HEK293 (cell line): Measurements from ENCODE around the gene MMP15.
A peak's percentile ranks its signal among the peaks of the same experiment; 100 is the strongest.

Source experiments
- CTCF ChIA-PET: fragments of 350-600 bp; formaldehyde crosslinking; extraction: SDS; loops from one replicate; lab custom pipeline; 2021; ENCODE audit warnings: antibody characterized with exemption; lab: Yijun Ruan, JAX
- POLR2A ChIA-PET: fragments of 300-600 bp; formaldehyde crosslinking; extraction: SDS; loops from one replicate; lab custom pipeline; 2020; ENCODE audit warnings: antibody characterized with exemption, inconsistent platforms; lab: Yijun Ruan, JAX
- H3K27ac ChIP-seq: fragments of 200-500 bp; sonication (Bioruptor generic); 2 replicates; pipeline ENCODE4 v1.5.1; 2014; ENCODE audit warnings: low read depth, low read length, control low read depth, inconsistent platforms; ENCODE audit errors: extremely low read depth
- H3K36me3 ChIP-seq, 2 experiments: fragments of 200-500 bp in 1 of 2; sonication (Bioruptor generic) in 1 of 2; 1 replicate in 1 of 2; 2 replicates in 1 of 2; pipeline ENCODE4 v1.5.1; 2014 to 2017; ENCODE audit warnings: inconsistent platforms in 2 of 2, low read length in 2 of 2; ENCODE audit not compliant: control insufficient read depth in 2 of 2, insufficient read depth in 1 of 2
- H3K4me1 ChIP-seq: fragments of 200-500 bp; sonication (Bioruptor generic); 2 replicates; pipeline ENCODE4 v1.5.1; 2014; ENCODE audit warnings: mild to moderate bottlenecking, low read length, inconsistent platforms; ENCODE audit not compliant: control insufficient read depth, insufficient read depth
- H3K4me3 ChIP-seq: 2 replicates; pipeline ENCODE4 v1.5.1; 2011; ENCODE audit warnings: low read depth, mild to moderate bottlenecking, control low read depth, low read length, moderate library complexity
- H3K9me3 ChIP-seq: fragments of 200-500 bp; sonication (Bioruptor generic); 2 replicates; pipeline ENCODE4 v1.5.1; 2014; ENCODE audit warnings: low read depth, low read length, inconsistent platforms; ENCODE audit not compliant: control insufficient read depth, insufficient read depth
- MZF1 ChIP-seq: fragments of 450-650 bp; formaldehyde crosslinking; IDR thresholded peaks from 2 replicates; pipeline ENCODE4 v1.5.1; 2017; ENCODE audit warnings: missing biosample characterization, missing genetic modification characterization, borderline replicate concordance
- PRDM4 ChIP-seq: fragments of 450-650 bp; formaldehyde crosslinking; IDR thresholded peaks from 2 replicates; pipeline ENCODE4 v1.5.1; 2017; ENCODE audit warnings: missing biosample characterization, missing genetic modification characterization
- REST ChIP-seq: fragments of 450-650 bp; formaldehyde crosslinking; IDR thresholded peaks from 2 replicates; pipeline ENCODE4 v1.5.1; 2016; ENCODE audit warnings: missing biosample characterization, missing genetic modification characterization
- SCRT2 ChIP-seq: fragments of 450-650 bp; formaldehyde crosslinking; IDR thresholded peaks from 2 replicates; pipeline ENCODE4 v1.5.1; 2016; ENCODE audit warnings: missing biosample characterization, missing genetic modification characterization
- SP2 ChIP-seq: fragments of 450-650 bp; formaldehyde crosslinking; IDR thresholded peaks from 2 replicates; pipeline ENCODE4 v1.5.1; 2016; ENCODE audit warnings: missing biosample characterization, missing genetic modification characterization
- ZNF16 ChIP-seq: fragments of 450-650 bp; formaldehyde crosslinking; IDR thresholded peaks from 2 replicates; pipeline ENCODE4 v1.5.1; 2016; ENCODE audit warnings: low read depth, missing biosample characterization, missing genetic modification characterization
- ZNF221 ChIP-seq: fragments of 450-650 bp; formaldehyde crosslinking; IDR thresholded peaks from 2 replicates; pipeline ENCODE4 v1.5.1; 2017; ENCODE audit warnings: missing biosample characterization, missing genetic modification characterization, borderline replicate concordance
- ZNF248 ChIP-seq: fragments of 450-650 bp; formaldehyde crosslinking; IDR thresholded peaks from 2 replicates; pipeline ENCODE4 v1.5.1; 2017; ENCODE audit warnings: missing biosample characterization, missing genetic modification characterization
- ZNF335 ChIP-seq: fragments of 450-650 bp; formaldehyde crosslinking; conservative IDR thresholded peaks from 2 replicates; pipeline ENCODE4 v1.5.1; 2016; ENCODE audit warnings: missing biosample characterization, missing genetic modification characterization
- ZNF341 ChIP-seq: fragments of 450-650 bp; formaldehyde crosslinking; IDR thresholded peaks from 2 replicates; pipeline ENCODE4; 2016; ENCODE audit warnings: low read depth, missing biosample characterization, missing genetic modification characterization
- ZNF513 ChIP-seq: fragments of 450-650 bp; IDR thresholded peaks from 2 replicates; pipeline ENCODE4 v1.5.1; 2018; ENCODE audit warnings: missing biosample characterization, missing genetic modification characterization
- ZNF600 ChIP-seq: fragments of 450-650 bp; formaldehyde crosslinking; IDR thresholded peaks from 2 replicates; pipeline ENCODE4 v1.5.1; 2016; ENCODE audit warnings: missing biosample characterization, missing genetic modification characterization
- ZNF645 ChIP-seq: fragments of 450-650 bp; formaldehyde crosslinking; IDR thresholded peaks from 2 replicates; pipeline ENCODE4; 2016; ENCODE audit warnings: missing biosample characterization, missing genetic modification characterization
- ZNF704 ChIP-seq: fragments of 450-650 bp; formaldehyde crosslinking; IDR thresholded peaks from 2 replicates; pipeline ENCODE4 v1.5.1; 2016; ENCODE audit warnings: missing biosample characterization, missing genetic modification characterization
- ZNF785 ChIP-seq: fragments of 450-650 bp; formaldehyde crosslinking; IDR thresholded peaks from 2 replicates; pipeline ENCODE4 v1.5.1; 2016; ENCODE audit warnings: missing biosample characterization, missing genetic modification characterization
- ZSCAN4 ChIP-seq: fragments of 450-650 bp; formaldehyde crosslinking; IDR thresholded peaks from 2 replicates; pipeline ENCODE4 v1.5.1; 2017; ENCODE audit warnings: missing biosample characterization, missing genetic modification characterization

MMP15 gene

GRCh38 chr16:57998992-57999365 is 26.6 kb upstream of the MMP15 start (continued):
- TF ChIP-seq PRDM4 (tag by site-specific recombination) (no peak; the same call in 1 of the 2 replicates), ZSCAN4 (peak; percentile 87), MZF1 (tag by site-specific recombination) (no peak), ZNF248 (no peak), ZNF221 (tag by site-specific recombination) (no peak), ZNF16 (tag by site-specific recombination) (no peak), ZNF785 (tag by site-specific recombination) (peak; percentile 57; the same call in 1 of the 2 replicates), ZNF645 (no peak), ZNF513 (tag by site-specific recombination) (no peak), ZNF704 (no peak), ZNF341 (tag by site-specific recombination) (no peak)

- no peak for TF ChIP-seq ZNF704
- TF ChIP-seq ZNF335, result peak; percentile 52
- TF ChIP-seq REST (tag by site-specific recombination), result no peak
- 0 out of 2 replicates have a peak, but pooled peaks have one; percentile 26 for TF ChIP-seq SP2 (tag by site-specific recombination)
- peak; percentile 30; the same call in 1 of the 2 replicates for TF ChIP-seq ZNF600 (tag by site-specific recombination)
- TF ChIP-seq SCRT2 (tag by site-specific recombination), result peak; percentile 28; the same call in 1 of the 2 replicates
- Histone ChIP-seq H3K27ac (peak overlapping the region; percentile 27; the same call in 1 of the 2 replicates), H3K4me1 (no peaks in the 10 kb centered on the region), H3K9me3 (no peaks in the 10 kb centered on the region), H3K4me3 (peak overlapping the region; percentile 77), H3K36me3 (peaks cover 0 to 52% of the 10 kb centered on the region in 2 experiments; a peak in 1 of 3 replicates)
- ChIA-PET POLR2A (interaction anchor here (1.5 kb wide), 1 partner anchor 130 kb away, joined by 3 read pairs; the partner anchor contains the start of gene CFAP20), CTCF (interaction anchor here (0.6 to 3.6 kb wide), 5 partner anchors 11 to 160 kb away, joined by 3 to 22 read pairs (median 4); no protein-coding TSS in a partner anchor)
These were observed 26.1 kb upstream of the MMP15 start for GRCh38 chr16:57999366-57999970.
